ENCODE results near the gene ESYT1. TPM values are rescaled to one million over a fixed set of nuclear protein-coding genes. Genes with fewer than 3 reads are reported as not detected.

ESYT1 gene
- total and polyA plus RNA-seq, 5 donors from 2014 or later = 190 to 395 (median 330) TPM

GRCh38 chr12:56121204-56121870, 6.7 kb upstream of the ESYT1 start:
- Histone ChIP-seq H3K4me1 (ENCODE audit: control insufficient read depth, insufficient read depth, low read length, poor library complexity, severe bottlenecking) (peaks cover 35% of the 10 kb centered on the region), H3K27me3 (ENCODE audit: control insufficient read depth, insufficient read depth, low read length) (no peaks in the 10 kb centered on the region), H3K9me3 (ENCODE audit: control insufficient read depth in 2 of 2, low read length in 2 of 2) (no peaks in the 10 kb centered on the region), H3K4me3 (ENCODE audit: low read depth, low read length) (no peak overlapping the region), H3K36me3 (ENCODE audit: control insufficient read depth, insufficient read depth, low read length) (peaks cover 9% of the 10 kb centered on the region), H3K27ac (ENCODE audit: insufficient read depth, low read length, poor library complexity, severe bottlenecking) (no peak overlapping the region)
- Mint-ChIP-seq H3K4me3 (no peak overlapping the region), H3K9me3 (peaks cover 0 to 1% (median 0%) of the 10 kb centered on the region in 7 donors), H3K36me3 (peaks cover 22% of the 10 kb centered on the region), H3K27ac (no peak overlapping the region), H3K4me1 (peaks cover 14 to 57% (median 32%) of the 10 kb centered on the region in 4 donors), H3K27me3 (peaks cover 4% of the 10 kb centered on the region)
- no peak for DNase-seq
- no peak for ATAC-seq (ENCODE audit: low read depth in 2 of 2)

GRCh38 chr12:56122637-56123036, 5.4 kb upstream of the ESYT1 start:
- ATAC-seq (ENCODE audit: low read depth in 2 of 2) (no peak), DNase-seq (no peak)
- H3K27me3 Mint-ChIP-seq = peaks cover 4% of the 10 kb centered on the region
- H3K4me1 Mint-ChIP-seq = peaks cover 15 to 58% (median 40%) of the 10 kb centered on the region in 4 donors
- H3K36me3 ChIP-seq (ENCODE audit: control insufficient read depth, insufficient read depth, low read length) = peaks cover 9% of the 10 kb centered on the region
- no peaks in the 10 kb centered on the region for H3K9me3 ChIP-seq (ENCODE audit: control insufficient read depth in 2 of 2, low read length in 2 of 2)
- peaks cover 41% of the 10 kb centered on the region for H3K4me1 ChIP-seq (ENCODE audit: control insufficient read depth, insufficient read depth, low read length, poor library complexity, severe bottlenecking)
- H3K9me3 Mint-ChIP-seq = peaks cover 0 to 1% (median 0%) of the 10 kb centered on the region in 7 donors
- H3K4me3 Mint-ChIP-seq = peak overlapping the region in 1 of 4 donors; percentile 17
- H3K27ac Mint-ChIP-seq = peak overlapping the region in 1 of 3 donors; percentile 42
- H3K4me3 ChIP-seq (ENCODE audit: low read depth, low read length) = no peak overlapping the region
- H3K36me3 Mint-ChIP-seq = peaks cover 11% of the 10 kb centered on the region
- no peaks in the 10 kb centered on the region for H3K27me3 ChIP-seq (ENCODE audit: control insufficient read depth, insufficient read depth, low read length)
- H3K27ac ChIP-seq (ENCODE audit: insufficient read depth, low read length, poor library complexity, severe bottlenecking) = no peak overlapping the region

GRCh38 chr12:56124133-56124532, 3.9 kb upstream of the ESYT1 start:
- H3K27ac Mint-ChIP-seq = peak overlapping the region in 2 of 3 donors; percentile 42 to 77
- peaks cover 7% of the 10 kb centered on the region for H3K36me3 Mint-ChIP-seq
- H3K9me3 Mint-ChIP-seq = peaks cover 0 to 1% (median 0%) of the 10 kb centered on the region in 7 donors
- Histone ChIP-seq H3K27ac (ENCODE audit: insufficient read depth, low read length, poor library complexity, severe bottlenecking) (no peak overlapping the region), H3K36me3 (ENCODE audit: control insufficient read depth, insufficient read depth, low read length) (peaks cover 9% of the 10 kb centered on the region), H3K9me3 (ENCODE audit: control insufficient read depth in 2 of 2, low read length in 2 of 2) (no peaks in the 10 kb centered on the region), H3K4me3 (ENCODE audit: low read depth, low read length) (no peak overlapping the region), H3K27me3 (ENCODE audit: control insufficient read depth, insufficient read depth, low read length) (no peaks in the 10 kb centered on the region), H3K4me1 (ENCODE audit: control insufficient read depth, insufficient read depth, low read length, poor library complexity, severe bottlenecking) (peaks cover 30% of the 10 kb centered on the region)
- DNase-seq (no peak), ATAC-seq (ENCODE audit: low read depth in 2 of 2) (no peak)
- peaks cover 3% of the 10 kb centered on the region for H3K27me3 Mint-ChIP-seq
- H3K4me1 Mint-ChIP-seq = peaks cover 10 to 52% (median 29%) of the 10 kb centered on the region in 4 donors
- H3K4me3 Mint-ChIP-seq = no peak overlapping the region

- H3K36me3 ChIP-seq (ENCODE audit: control insufficient read depth, insufficient read depth, low read length) = peaks cover 17% of the 10 kb centered on the region
- Mint-ChIP-seq H3K36me3 (peaks cover 20% of the 10 kb centered on the region), H3K27me3 (no peaks in the 10 kb centered on the region), H3K9me3 (peaks cover 0 to 5% (median 0%) of the 10 kb centered on the region in 7 donors), H3K27ac (peak overlapping the region; percentile 92 to 98 (median 92)), H3K4me1 (peaks cover 10 to 68% (median 43%) of the 10 kb centered on the region in 4 donors), H3K4me3 (peak overlapping the region; percentile 78 to 99 (median 92))
- peak overlapping the region; percentile 74 for H3K4me3 ChIP-seq (ENCODE audit: low read depth, low read length)
- no peaks in the 10 kb centered on the region for H3K27me3 ChIP-seq (ENCODE audit: control insufficient read depth, insufficient read depth, low read length)
- ATAC-seq (ENCODE audit: low read depth in 2 of 2) (no peak), DNase-seq (peak in 1 of 3 donors; percentile 52)
- peaks cover 0 to 7% of the 10 kb centered on the region in 2 experiments for H3K9me3 ChIP-seq (ENCODE audit: control insufficient read depth in 2 of 2, low read length in 2 of 2)
- peaks cover 42% of the 10 kb centered on the region for H3K4me1 ChIP-seq (ENCODE audit: control insufficient read depth, insufficient read depth, low read length, poor library complexity, severe bottlenecking)
- peak overlapping the region; percentile 87 for H3K27ac ChIP-seq (ENCODE audit: insufficient read depth, low read length, poor library complexity, severe bottlenecking)
These were observed 1.3 kb upstream of the ESYT1 start for GRCh38 chr12:56126732-56127239.

GRCh38 chr12:56127485-56127887, 581 bp upstream of the ESYT1 start:
- Mint-ChIP-seq H3K4me3 (peak overlapping the region; percentile 87 to 100 (median 98)), H3K27me3 (no peaks in the 10 kb centered on the region), H3K27ac (peak overlapping the region; percentile 92 to 98 (median 92)), H3K36me3 (peaks cover 27% of the 10 kb centered on the region), H3K4me1 (peaks cover 10 to 75% (median 48%) of the 10 kb centered on the region in 4 donors), H3K9me3 (peaks cover 0 to 5% (median 0%) of the 10 kb centered on the region in 7 donors)
- Histone ChIP-seq H3K4me1 (ENCODE audit: control insufficient read depth, insufficient read depth, low read length, poor library complexity, severe bottlenecking) (peaks cover 42% of the 10 kb centered on the region), H3K4me3 (ENCODE audit: low read depth, low read length) (peak overlapping the region; percentile 74), H3K27me3 (ENCODE audit: control insufficient read depth, insufficient read depth, low read length) (no peaks in the 10 kb centered on the region), H3K27ac (ENCODE audit: insufficient read depth, low read length, poor library complexity, severe bottlenecking) (peak overlapping the region; percentile 87), H3K9me3 (ENCODE audit: control insufficient read depth in 2 of 2, low read length in 2 of 2) (peaks cover 0 to 7% of the 10 kb centered on the region in 2 experiments), H3K36me3 (ENCODE audit: control insufficient read depth, insufficient read depth, low read length) (peaks cover 24% of the 10 kb centered on the region)
- no peak for DNase-seq
- ATAC-seq (ENCODE audit: low read depth in 2 of 2) = no peak

GRCh38 chr12:56128670-56129205, 671 bp downstream of the ESYT1 start:
- DNase-seq = no peak
- peaks cover 42% of the 10 kb centered on the region for H3K4me1 ChIP-seq (ENCODE audit: control insufficient read depth, insufficient read depth, low read length, poor library complexity, severe bottlenecking)
- H3K36me3 Mint-ChIP-seq = peaks cover 36% of the 10 kb centered on the region

GRCh38 chr12:56129206-56129941, 1.3 kb downstream of the ESYT1 start:
- peak overlapping the region; percentile 92 to 98 (median 97) for H3K27ac Mint-ChIP-seq
- DNase-seq (peak; percentile 65 to 94 (median 72)), ATAC-seq (ENCODE audit: low read depth in 2 of 2) (peak; percentile 25 to 36)
- H3K4me1 Mint-ChIP-seq = peaks cover 10 to 81% (median 52%) of the 10 kb centered on the region in 4 donors
- H3K27me3 Mint-ChIP-seq = no peaks in the 10 kb centered on the region
- Histone ChIP-seq H3K4me3 (ENCODE audit: low read depth, low read length) (peak overlapping the region; percentile 91), H3K27ac (ENCODE audit: insufficient read depth, low read length, poor library complexity, severe bottlenecking) (peak overlapping the region; percentile 86), H3K9me3 (ENCODE audit: control insufficient read depth in 2 of 2, low read length in 2 of 2) (peaks cover 0 to 7% of the 10 kb centered on the region in 2 experiments), H3K4me1 (ENCODE audit: control insufficient read depth, insufficient read depth, low read length, poor library complexity, severe bottlenecking) (peaks cover 42% of the 10 kb centered on the region), H3K36me3 (ENCODE audit: control insufficient read depth, insufficient read depth, low read length) (peaks cover 41% of the 10 kb centered on the region), H3K27me3 (ENCODE audit: control insufficient read depth, insufficient read depth, low read length) (no peaks in the 10 kb centered on the region)
- H3K9me3 Mint-ChIP-seq = peaks cover 0 to 5% (median 1%) of the 10 kb centered on the region in 7 donors
- peak overlapping the region; percentile 87 to 100 (median 98) for H3K4me3 Mint-ChIP-seq
- peaks cover 41% of the 10 kb centered on the region for H3K36me3 Mint-ChIP-seq

More at GRCh38 chr12:56128670-56129205, 671 bp downstream of the ESYT1 start:
- Histone ChIP-seq H3K27me3 (ENCODE audit: control insufficient read depth, insufficient read depth, low read length) (no peaks in the 10 kb centered on the region), H3K36me3 (ENCODE audit: control insufficient read depth, insufficient read depth, low read length) (peaks cover 35% of the 10 kb centered on the region), H3K27ac (ENCODE audit: insufficient read depth, low read length, poor library complexity, severe bottlenecking) (peak overlapping the region; percentile 86), H3K4me3 (ENCODE audit: low read depth, low read length) (peak overlapping the region; percentile 91), H3K9me3 (ENCODE audit: control insufficient read depth in 2 of 2, low read length in 2 of 2) (peaks cover 0 to 7% of the 10 kb centered on the region in 2 experiments)
- H3K4me1 Mint-ChIP-seq = peaks cover 10 to 81% (median 51%) of the 10 kb centered on the region in 4 donors
- peaks cover 0 to 5% (median 0%) of the 10 kb centered on the region in 7 donors for H3K9me3 Mint-ChIP-seq
- no peak for ATAC-seq (ENCODE audit: low read depth in 2 of 2)
- H3K27ac Mint-ChIP-seq = peak overlapping the region; percentile 92 to 98 (median 93)
- H3K4me3 Mint-ChIP-seq = peak overlapping the region; percentile 87 to 100 (median 98)
- no peaks in the 10 kb centered on the region for H3K27me3 Mint-ChIP-seq

Measured in CD4-positive, CD25-positive, alpha-beta regulatory T cell (primary cell).